Fibroblast of villous mesenchyme (primary cell): Measurements from ENCODE around the gene CASTOR2. TPM values are rescaled to one million over a fixed set of nuclear protein-coding genes. Genes with fewer than 3 reads are reported as not detected.
A peak's percentile ranks its signal among the peaks of the same experiment; 100 is the strongest.
"Not testable (repeated sequence)": the region's sequence is repeated elsewhere in the genome, so short reads cannot be mapped to it uniquely, and the experiment has no call there.

Experiments used
- DNase-seq: peaks from one replicate; pipeline ENCODE4 v3.0.0-alpha.2; 2010; ENCODE audit warnings: low read depth
- H3K4me3 ChIP-seq: 2 replicates; pipeline ENCODE4 v1.5.1; 2011; ENCODE audit warnings: low read depth, mild to moderate bottlenecking, low read length
- total RNA-seq: library from RNA; depleted of rRNA; stranded (reverse); fragments of >200 nt; gene quantifications from 2 replicates; pipeline ENCODE4 v1.2.3, GENCODE V29; 2012

Gene CASTOR2
- total RNA-seq: 15.8 and 20.7 TPM in 2 replicates

DNA sequence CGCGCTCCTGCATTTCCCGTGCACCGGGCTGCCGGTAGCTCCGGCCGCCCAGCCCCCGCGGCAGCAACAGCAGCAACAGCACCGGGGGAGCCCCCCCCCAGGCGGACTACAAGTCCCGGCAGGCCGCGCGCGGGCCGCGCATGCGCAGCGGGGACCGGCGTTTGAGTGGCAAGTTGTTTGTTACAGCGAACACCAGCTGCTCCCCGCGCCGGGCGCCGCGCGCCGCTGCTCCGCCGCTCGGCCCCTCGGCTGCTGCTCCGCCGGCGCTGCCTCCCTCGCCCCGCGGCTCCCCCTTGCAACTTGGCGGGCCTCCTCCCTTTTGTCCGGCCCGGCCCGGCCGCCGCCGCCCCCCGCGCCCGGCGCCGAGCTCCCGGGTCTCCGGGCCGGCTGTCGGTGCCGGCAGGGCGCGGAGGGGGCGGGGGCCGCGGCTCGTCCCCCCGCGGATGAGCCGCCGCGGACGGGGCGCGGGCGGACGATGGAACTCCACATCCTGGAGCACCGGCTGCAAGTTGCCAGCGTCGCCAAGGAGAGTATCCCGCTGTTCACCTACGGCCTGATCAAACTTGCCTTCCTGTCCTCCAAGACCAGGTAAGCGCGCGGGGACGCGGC is at the start of gene CASTOR2:
Gene CASTOR2 (plus strand): TSS at position 195 of the 609 bp plus-strand sequence. CDS start 281 bp downstream, at position 476.
- DNase-seq: not testable (repeated sequence)
- peak within 1 kb of the TSS; percentile 18 for H3K4me3 ChIP-seq

GRCh38 chr7:74922321-74922890 is 42.1 kb upstream of the CASTOR2 start:
- not testable (repeated sequence) for H3K4me3 ChIP-seq, DNase-seq

- not testable (repeated sequence) for DNase-seq, H3K4me3 ChIP-seq
Observed at GRCh38 chr7:74923644-74924043, 40.9 kb upstream of the CASTOR2 start.

DNA sequence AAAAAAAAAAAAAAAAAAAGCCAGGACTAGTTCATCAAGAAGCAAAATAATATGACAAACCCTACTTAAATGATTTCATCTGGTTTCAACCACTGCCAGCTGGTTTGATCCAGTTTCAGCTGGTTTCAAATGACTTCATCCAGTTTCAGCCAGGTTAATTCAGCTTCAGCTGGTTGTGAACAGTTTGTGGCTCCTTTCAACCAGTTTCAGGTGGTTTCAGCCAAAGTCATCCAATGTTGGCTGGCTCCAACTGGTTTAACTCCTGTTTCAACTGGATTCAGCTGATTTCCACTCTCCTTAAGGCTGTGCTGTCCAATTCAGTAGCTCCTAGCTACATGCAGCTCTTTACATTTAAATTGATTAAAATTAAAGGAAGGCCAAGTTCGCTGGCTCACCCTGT is 37.5 kb upstream of the CASTOR2 start:
- DNase-seq, H3K4me3 ChIP-seq: not testable (repeated sequence)

DNA sequence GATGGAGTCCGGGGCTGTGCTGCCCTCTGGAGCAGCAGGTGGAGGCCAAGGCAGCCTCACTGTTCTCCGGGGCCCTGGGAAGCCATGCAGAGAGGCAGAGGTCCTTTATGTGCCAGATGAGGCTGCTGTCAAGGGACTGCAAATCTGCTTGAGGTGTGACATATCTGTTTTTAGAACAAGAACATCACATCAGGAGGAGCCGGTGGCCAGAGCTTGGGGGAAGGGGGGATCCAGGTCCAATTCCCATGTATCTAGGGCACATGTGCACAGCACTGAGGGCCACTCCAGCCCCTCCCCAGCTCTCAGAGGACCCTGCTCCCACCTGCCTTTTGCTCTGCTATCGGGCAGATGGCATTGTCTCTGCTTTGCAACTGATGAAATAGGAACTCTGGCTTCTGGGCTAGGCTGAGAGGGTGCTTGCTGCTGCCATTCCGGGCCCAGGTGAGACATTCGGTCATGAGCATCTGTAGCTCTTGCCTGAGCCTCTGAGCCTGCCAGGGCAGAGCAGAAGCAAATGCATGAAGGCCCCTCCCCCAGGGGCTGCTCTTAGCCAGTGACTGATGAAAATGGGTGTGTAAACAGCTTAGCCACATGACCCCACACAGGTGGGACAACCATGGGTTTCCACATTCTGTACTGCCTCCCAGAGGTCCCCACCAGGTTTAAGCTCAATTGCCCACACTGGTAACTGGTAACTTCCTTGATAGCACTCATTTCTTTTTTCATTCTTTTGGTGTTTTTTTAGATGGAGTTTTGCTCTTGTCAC is 32.8 kb upstream of the CASTOR2 start:
- DNase-seq, H3K4me3 ChIP-seq: not testable (repeated sequence)

DNA sequence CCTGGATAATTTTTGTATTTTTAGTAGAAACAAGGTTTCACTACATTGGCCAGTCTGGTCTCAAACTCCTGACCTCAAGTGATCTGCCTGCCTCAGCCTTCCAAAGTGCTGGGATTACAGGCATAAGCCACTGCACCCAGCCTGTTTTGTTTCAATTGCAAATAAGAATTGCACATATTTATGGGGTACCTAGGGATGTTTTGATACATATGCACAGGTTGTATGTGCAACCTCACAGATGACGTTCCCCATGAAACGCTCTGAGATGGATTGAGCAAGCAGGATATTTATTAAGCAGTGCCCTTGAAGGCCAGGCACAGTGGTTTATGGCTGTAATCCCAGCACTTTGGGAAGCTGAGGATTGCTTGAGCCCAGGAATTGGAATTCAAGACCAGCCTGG is 25.1 kb upstream of the CASTOR2 start:
- H3K4me3 ChIP-seq, DNase-seq: not testable (repeated sequence)

- H3K4me3 ChIP-seq, DNase-seq: not testable (repeated sequence)
Observed at GRCh38 chr7:74941302-74942069, 23.0 kb upstream of the CASTOR2 start.

GRCh38 chr7:74943923-74944322 is 20.6 kb upstream of the CASTOR2 start:
- DNase-seq: not testable (repeated sequence)

GRCh38 chr7:74947741-74948140 is 16.8 kb upstream of the CASTOR2 start:
- H3K4me3 ChIP-seq, DNase-seq: not testable (repeated sequence)

More at GRCh38 chr7:74943923-74944322, 20.6 kb upstream of the CASTOR2 start:
- H3K4me3 ChIP-seq: not testable (repeated sequence)

- not testable (repeated sequence) for H3K4me3 ChIP-seq, DNase-seq
Observed at GRCh38 chr7:74953774-74954173, 10.7 kb upstream of the CASTOR2 start.

DNA sequence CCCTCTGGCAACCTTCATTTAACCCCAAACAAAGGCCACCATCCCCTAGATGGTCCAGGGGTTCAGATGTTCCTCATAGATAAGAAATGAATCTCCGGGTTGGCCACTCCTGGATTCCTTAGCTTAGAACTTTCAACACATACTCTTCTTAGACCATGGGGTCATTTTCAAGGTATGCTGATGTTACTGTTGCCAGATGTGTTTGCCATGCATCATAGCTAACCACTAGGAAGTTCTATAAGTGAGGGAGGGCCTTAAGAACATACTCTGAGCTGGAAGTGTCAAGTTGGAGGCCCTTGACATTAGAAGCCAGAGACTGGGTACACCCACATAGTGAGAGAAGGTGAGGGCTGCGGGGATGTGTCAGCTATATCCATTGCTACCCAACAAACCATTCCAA is 6.2 kb upstream of the CASTOR2 start:
- DNase-seq, H3K4me3 ChIP-seq: not testable (repeated sequence)

- peak overlapping the region; percentile 18 for H3K4me3 ChIP-seq
- DNase-seq: not testable (repeated sequence)
Observed at GRCh38 chr7:74963704-74964510, 598 bp upstream of the CASTOR2 start.

DNA sequence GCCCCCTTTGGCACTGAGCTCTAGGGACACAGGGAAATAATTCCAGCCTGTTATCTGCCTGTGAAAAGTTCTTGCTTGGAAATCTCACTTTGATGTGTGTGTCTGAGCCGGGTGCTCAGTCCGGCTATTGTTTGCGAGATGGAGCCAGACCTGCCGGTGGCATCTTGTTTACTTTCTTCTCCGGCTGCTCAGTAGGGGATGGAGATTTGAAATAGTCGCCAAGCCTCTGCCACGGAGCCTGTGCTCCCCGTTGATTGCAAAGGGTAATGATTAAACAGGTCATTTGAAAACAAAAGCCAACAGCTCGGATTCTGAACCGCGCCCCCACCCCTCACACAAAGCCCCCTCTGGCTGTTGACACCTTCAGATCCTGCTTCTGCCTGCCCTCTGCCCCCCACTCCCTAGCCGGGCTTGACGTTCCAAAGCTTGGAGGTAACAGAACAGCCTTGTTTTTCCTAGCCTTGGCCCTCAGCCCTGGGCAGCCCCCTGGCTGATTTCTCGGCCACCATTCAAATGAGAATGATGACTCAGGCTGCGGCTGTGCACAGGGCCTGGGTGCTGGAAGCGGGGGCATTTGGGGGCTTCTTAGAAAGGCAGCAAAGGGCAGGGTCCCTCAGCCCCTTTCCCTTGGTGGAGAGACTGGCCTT is 1.8 kb downstream of the CASTOR2 start:
- DNase-seq, H3K4me3 ChIP-seq: not testable (repeated sequence)

DNA sequence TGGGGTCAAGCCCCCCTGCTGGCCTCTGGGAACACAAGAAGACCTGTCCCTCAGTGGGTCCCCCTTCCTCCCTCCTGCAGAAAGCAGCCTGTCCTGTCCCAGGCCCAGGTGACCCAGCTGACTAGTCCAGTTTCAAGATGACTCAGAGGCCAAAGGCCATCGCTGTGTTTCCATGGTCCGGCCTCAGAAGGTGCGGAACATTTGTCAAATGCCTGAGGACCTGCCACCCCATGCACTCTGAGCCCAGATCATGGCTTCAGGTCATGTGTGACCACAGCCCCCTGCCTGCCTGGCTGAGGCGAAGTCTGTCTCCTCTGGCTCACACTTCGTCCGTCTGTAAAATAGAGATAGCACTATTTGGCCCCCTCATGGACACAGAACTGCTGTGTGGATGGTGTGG is 2.4 kb downstream of the CASTOR2 start:
- not testable (repeated sequence) for H3K4me3 ChIP-seq

DNA sequence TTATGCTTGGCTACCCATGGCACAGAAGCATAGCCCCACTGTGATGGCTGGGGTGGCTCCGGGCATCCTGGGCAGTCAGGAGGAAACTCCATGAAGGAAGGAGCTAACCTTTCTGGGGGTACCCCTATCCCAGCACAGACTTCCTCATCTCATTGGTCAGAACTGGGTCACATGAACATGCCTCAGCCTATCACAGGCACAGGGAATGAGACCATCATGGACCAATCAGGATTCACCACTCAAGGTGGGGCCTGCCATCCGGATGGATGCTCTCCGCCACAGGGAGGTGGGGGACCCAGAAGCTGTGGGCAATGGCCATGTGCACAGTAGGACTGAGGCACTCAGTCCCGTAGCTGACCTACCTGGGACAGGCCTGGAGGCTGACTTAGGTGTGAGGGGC is 6.9 kb downstream of the CASTOR2 start:
- DNase-seq, H3K4me3 ChIP-seq: not testable (repeated sequence)

More for the DNA sequence above, 2.4 kb downstream of the CASTOR2 start:
- DNase-seq: not testable (repeated sequence)

- DNase-seq, H3K4me3 ChIP-seq: not testable (repeated sequence)
Observed at GRCh38 chr7:74972377-74972776, 7.9 kb downstream of the CASTOR2 start.

DNA sequence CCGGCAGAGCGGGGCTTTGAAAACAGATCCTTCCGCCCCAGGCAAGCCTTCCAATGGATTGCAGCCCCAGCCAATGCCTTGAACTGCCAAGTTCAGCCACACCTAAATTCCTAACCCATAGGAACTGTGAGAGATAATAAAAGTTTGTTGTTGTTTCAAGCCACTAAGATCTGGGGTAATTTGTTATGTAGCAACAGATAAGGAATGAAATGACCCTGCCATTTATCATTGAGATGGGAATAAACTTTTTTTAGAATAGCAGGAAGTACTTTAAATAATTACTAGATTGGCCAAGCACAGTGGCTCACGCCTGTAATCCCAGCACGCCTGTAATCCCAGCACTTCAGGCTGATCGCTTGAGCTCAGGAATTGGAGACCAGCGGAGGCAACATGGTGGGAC is 11.5 kb downstream of the CASTOR2 start:
- DNase-seq: not testable (repeated sequence)

GRCh38 chr7:74977523-74977922 is 13.0 kb downstream of the CASTOR2 start:
- DNase-seq, H3K4me3 ChIP-seq: not testable (repeated sequence)

More for the DNA sequence above, 11.5 kb downstream of the CASTOR2 start:
- not testable (repeated sequence) for H3K4me3 ChIP-seq
